Activated naive CD8-positive, alpha-beta T cell treated with anti-CD3 and anti-CD28 coated beads, Interleukin-2, amount 50 U/mL, for 16 hours (primary cell): ENCODE results near the gene TCF20.

Source experiments
- DNase-seq: peaks from one replicate; pipeline ENCODE4 v3.0.0-alpha.2; 2020; ENCODE audit warnings: low read depth, low spot score

The TCF20 gene

GRCh38 chr22:42282252-42282942 lies 11.9 kb upstream of the TCF20 start:
- no peak for DNase-seq

GRCh38 chr22:42281706-42282251 lies 11.3 kb upstream of the TCF20 start:
- no peak for DNase-seq

- no peak for DNase-seq
Measured at GRCh38 chr22:42281284-42281683, 10.8 kb upstream of the TCF20 start.

GRCh38 chr22:42280836-42281235 lies 10.4 kb upstream of the TCF20 start:
- DNase-seq: no peak

GRCh38 chr22:42280140-42280539 lies 9.7 kb upstream of the TCF20 start:
- no peak for DNase-seq

- no peak for DNase-seq
Measured at GRCh38 chr22:42279425-42280020, 9.1 kb upstream of the TCF20 start.

GRCh38 chr22:42277988-42278776 lies 7.7 kb upstream of the TCF20 start:
- DNase-seq: no peak

- no peak for DNase-seq
Measured at GRCh38 chr22:42277232-42277753, 6.8 kb upstream of the TCF20 start.

GRCh38 chr22:42275970-42276369 lies 5.5 kb upstream of the TCF20 start:
- DNase-seq: no peak

- DNase-seq: no peak
Measured at GRCh38 chr22:42275176-42275575, 4.7 kb upstream of the TCF20 start.

GRCh38 chr22:42273855-42274451 lies 3.5 kb upstream of the TCF20 start:
- DNase-seq: no peak

- DNase-seq: no peak
Measured at GRCh38 chr22:42272431-42272999, 2.1 kb upstream of the TCF20 start.

GRCh38 chr22:42271906-42272305 lies 1.5 kb upstream of the TCF20 start:
- DNase-seq: no peak

- no peak for DNase-seq
Measured at GRCh38 chr22:42271191-42271813, 849 bp upstream of the TCF20 start.

- DNase-seq: no peak
Measured at GRCh38 chr22:42270176-42270509, 310 bp downstream of the TCF20 start.

GRCh38 chr22:42269432-42270175 lies 849 bp downstream of the TCF20 start:
- DNase-seq: peak; percentile 49

- DNase-seq: no peak
Measured at GRCh38 chr22:42268852-42269410, 1.5 kb downstream of the TCF20 start.

- DNase-seq: no peak
Measured at GRCh38 chr22:42265321-42265720, 5.1 kb downstream of the TCF20 start.

- DNase-seq: no peak
Measured at GRCh38 chr22:42263944-42264343, 6.5 kb downstream of the TCF20 start.

GRCh38 chr22:42262964-42263363 lies 7.5 kb downstream of the TCF20 start:
- no peak for DNase-seq
